Activated CD8-positive, alpha-beta T cell treated with anti-CD3 and anti-CD28 coated beads for 36 hours (primary cell): ENCODE results near the gene IL26. TPM values are rescaled to one million over a fixed set of nuclear protein-coding genes. Genes with fewer than 3 reads are reported as not detected.

ENCODE experiments used
- ATAC-seq: fragments of 200-7000 bp; cut with Tn5 transposase; one replicate; pipeline ENCODE4 v1.10.0; 2021; ENCODE audit warnings: mild to moderate bottlenecking, moderate library complexity
- CTCF ChIA-PET: fragments of 350-600 bp; sonication (Branson Sonifier 250); formaldehyde crosslinking; loops from one replicate; lab custom pipeline; 2021; ENCODE audit warnings: antibody characterized with exemption; lab: Charles Lee
- POLR2A ChIA-PET: fragments of 350-600 bp; sonication (Branson Sonifier 250); formaldehyde crosslinking; loops from one replicate; lab custom pipeline; 2021; ENCODE audit warnings: antibody characterized with exemption; lab: Charles Lee
- DNase-seq: peaks from one replicate; pipeline ENCODE4 v3.0.0-alpha.2; 2020
- H3K27ac Mint-ChIP-seq: one replicate; pipeline ENCODE4 v1.8.0; 2021; ENCODE audit warnings: mild to moderate bottlenecking, mixed read lengths
- H3K27me3 Mint-ChIP-seq: one replicate; pipeline ENCODE4 v1.8.0; 2021; ENCODE audit warnings: mixed read lengths
- H3K36me3 Mint-ChIP-seq: one replicate; pipeline ENCODE4 v1.8.0; 2021; ENCODE audit warnings: low read depth, mixed read lengths
- H3K4me1 Mint-ChIP-seq: one replicate; pipeline ENCODE4 v1.8.0; 2021; ENCODE audit warnings: low read depth, mixed read lengths
- H3K4me3 Mint-ChIP-seq: one replicate; pipeline ENCODE4 v1.8.0; 2021; ENCODE audit warnings: mild to moderate bottlenecking, moderate library complexity, mixed read lengths
- H3K9me3 Mint-ChIP-seq: one replicate; pipeline ENCODE4 v1.8.0; 2021; ENCODE audit warnings: mixed read lengths
- intact Hi-C: fragments of 100-400 bp; cut with micrococcal nuclease; formaldehyde crosslinking; loops from one replicate; pipeline ENCODE4 v1.10.0; 2022
- total RNA-seq, 2 experiments: library from RNA; stranded (reverse); gene quantifications; one replicate each; pipeline ENCODE4 v1.2.3, GENCODE V29; 2021
- TF ChIP-seq, protein P1 (sequence below): fragments of 200-600 bp; IDR thresholded peaks from one replicate; pipeline ENCODE4 v1.8.0; 2022; ENCODE audit warnings: antibody characterized with exemption, mild to moderate bottlenecking

IL26 gene, protein sequence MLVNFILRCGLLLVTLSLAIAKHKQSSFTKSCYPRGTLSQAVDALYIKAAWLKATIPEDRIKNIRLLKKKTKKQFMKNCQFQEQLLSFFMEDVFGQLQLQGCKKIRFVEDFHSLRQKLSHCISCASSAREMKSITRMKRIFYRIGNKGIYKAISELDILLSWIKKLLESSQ
- not detected for total RNA-seq

DNA sequence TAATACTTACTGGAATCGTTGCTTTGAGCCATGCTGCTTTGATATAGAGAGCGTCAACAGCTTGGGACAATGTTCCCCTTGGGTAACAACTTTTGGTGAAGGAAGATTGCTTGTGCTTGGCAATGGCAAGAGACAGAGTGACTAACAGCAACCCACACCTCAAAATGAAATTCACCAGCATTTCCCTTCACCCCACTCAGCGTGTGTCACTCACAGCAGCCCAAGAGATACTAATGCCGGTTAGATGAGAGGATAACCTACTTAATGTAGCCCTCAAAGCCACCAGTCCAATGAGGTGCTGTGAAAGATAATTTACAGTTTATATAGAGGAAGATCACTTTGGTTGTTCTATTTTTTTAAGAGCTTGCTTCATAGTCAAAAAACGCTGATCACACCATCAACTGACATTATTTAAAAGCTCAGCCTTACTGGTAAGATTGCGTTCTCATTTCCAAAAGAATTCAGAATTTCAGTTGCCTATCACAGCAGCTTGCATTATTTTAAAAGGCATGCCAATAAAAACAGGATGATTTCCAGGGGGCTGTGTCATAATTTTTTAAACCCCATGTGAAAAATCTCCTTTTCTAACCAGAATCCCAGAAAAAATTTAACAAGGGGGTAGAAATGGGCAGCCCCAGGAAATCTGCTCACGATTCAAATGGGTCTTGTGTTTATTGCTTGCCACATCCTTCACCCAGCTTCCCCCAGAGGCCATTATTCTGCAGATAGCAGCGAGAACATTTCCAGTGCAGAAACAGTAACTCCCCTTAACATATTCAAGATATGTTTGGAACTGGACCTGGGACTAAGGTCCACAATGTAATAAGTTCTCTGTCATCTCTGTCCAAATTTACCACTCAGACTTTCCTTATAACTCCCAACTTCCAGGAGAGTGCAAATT lies at the start of gene IL26:
Gene IL26 (minus strand): TSS at position 235 of the 901 bp plus-strand sequence. CDS start 54 bp downstream, at position 181.
- Mint-ChIP-seq H3K9me3 (no peaks in the 10 kb centered on the region), H3K27ac (no peak within 1 kb of the TSS), H3K4me1 (peaks cover 11% of the 10 kb centered on the region), H3K4me3 (no peak within 1 kb of the TSS), H3K27me3 (no peaks in the 10 kb centered on the region), H3K36me3 (no peaks in the 10 kb centered on the region)
- DNase-seq, result no peak
- TF ChIP-seq, protein P1, sequence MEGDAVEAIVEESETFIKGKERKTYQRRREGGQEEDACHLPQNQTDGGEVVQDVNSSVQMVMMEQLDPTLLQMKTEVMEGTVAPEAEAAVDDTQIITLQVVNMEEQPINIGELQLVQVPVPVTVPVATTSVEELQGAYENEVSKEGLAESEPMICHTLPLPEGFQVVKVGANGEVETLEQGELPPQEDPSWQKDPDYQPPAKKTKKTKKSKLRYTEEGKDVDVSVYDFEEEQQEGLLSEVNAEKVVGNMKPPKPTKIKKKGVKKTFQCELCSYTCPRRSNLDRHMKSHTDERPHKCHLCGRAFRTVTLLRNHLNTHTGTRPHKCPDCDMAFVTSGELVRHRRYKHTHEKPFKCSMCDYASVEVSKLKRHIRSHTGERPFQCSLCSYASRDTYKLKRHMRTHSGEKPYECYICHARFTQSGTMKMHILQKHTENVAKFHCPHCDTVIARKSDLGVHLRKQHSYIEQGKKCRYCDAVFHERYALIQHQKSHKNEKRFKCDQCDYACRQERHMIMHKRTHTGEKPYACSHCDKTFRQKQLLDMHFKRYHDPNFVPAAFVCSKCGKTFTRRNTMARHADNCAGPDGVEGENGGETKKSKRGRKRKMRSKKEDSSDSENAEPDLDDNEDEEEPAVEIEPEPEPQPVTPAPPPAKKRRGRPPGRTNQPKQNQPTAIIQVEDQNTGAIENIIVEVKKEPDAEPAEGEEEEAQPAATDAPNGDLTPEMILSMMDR, result no peak
- CTCF ChIA-PET, result interaction anchor here (0.7 to 6.1 kb wide), 4 partner anchors 12 to 185 kb away, joined by 3 to 146 read pairs (median 3); no protein-coding TSS in a partner anchor
- intact Hi-C loops, result no loop called here
- POLR2A ChIA-PET, result interaction anchor here (1.2 kb wide), 1 partner anchor 236 kb away, joined by 3 read pairs; no protein-coding TSS in a partner anchor
- ATAC-seq, result peak; percentile 42

DNA sequence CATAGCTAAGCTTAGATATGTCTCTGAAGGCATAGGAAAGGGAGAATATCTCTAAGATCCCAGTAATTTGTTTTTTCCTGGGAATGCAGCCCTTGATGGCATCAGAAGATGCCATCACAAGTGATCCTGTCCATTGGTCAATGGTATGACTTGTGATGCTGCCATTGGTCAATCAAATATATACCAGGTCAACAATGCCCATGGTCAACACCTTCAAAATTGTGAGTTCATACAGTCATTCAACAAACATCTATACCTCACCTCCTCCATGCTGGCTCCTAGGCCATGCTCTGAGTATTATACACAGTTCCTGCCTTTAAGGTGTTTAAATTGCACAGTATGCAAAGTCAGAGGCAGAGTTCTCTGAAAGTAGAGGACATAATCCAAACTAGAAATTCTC lies 47.1 kb upstream of the IL26 start:
- ChIA-PET CTCF (no interaction called here), POLR2A (interaction anchor here (1.5 kb wide), 1 partner anchor 153 kb away, joined by 4 read pairs; no protein-coding TSS in a partner anchor)
- DNase-seq (no peak), ATAC-seq (no peak)
- Mint-ChIP-seq H3K36me3 (no peaks in the 10 kb centered on the region), H3K9me3 (no peaks in the 10 kb centered on the region), H3K27ac (no peak overlapping the region), H3K4me1 (peaks cover 34% of the 10 kb centered on the region), H3K4me3 (no peak overlapping the region), H3K27me3 (peaks cover 13% of the 10 kb centered on the region)
- TF ChIP-seq, protein P1, result no peak
- intact Hi-C loops, result no loop called here

DNA sequence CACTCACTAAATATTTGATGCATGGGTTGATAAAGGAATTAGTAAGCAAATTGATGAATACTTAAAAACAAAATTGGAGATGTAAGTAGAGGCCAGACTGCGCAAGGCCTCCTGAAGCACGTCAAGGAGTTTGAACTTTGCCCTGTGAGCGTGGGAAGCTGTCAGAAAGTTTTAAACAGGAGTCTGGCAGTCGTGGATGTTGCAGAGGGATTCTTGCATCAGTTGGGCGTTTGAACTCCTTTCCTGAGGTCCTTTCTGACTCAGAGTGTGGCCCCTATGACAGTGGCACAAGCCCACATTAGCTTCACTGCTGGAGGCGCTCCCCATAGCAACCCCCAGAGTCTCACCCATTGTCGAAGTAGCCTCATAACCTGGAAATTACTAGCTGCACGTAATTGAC lies 45.7 kb upstream of the IL26 start:
- no peak for DNase-seq
- no peak for ATAC-seq
- intact Hi-C loops, result no loop called here
- no peak overlapping the region for H3K4me3 Mint-ChIP-seq
- peaks cover 28% of the 10 kb centered on the region for H3K4me1 Mint-ChIP-seq
- no peak overlapping the region for H3K27ac Mint-ChIP-seq
- ChIA-PET CTCF (no interaction called here), POLR2A (no interaction called here)
- no peaks in the 10 kb centered on the region for H3K36me3 Mint-ChIP-seq
- TF ChIP-seq, protein P1, result no peak
- peaks cover 13% of the 10 kb centered on the region for H3K27me3 Mint-ChIP-seq
- H3K9me3 Mint-ChIP-seq, result no peaks in the 10 kb centered on the region

DNA sequence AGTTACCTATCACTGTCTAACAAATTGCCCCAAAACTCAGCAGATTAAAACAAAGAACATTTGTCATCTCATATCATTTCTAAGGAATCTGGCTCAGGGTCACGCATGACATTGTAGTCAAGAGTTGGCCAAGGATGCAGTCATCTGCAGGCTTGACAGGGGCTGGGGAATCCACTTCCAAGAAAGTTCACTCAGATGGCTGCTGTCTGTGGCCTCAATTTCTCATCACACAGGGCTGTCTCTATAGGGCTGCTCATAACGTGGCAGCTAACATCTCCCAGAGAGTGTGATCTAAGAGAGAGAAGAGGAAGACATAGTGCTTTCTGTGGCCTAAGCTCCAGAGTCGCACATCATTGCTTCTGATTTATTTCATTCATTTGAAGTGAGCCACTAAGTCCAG lies 44.7 kb upstream of the IL26 start:
- H3K27ac Mint-ChIP-seq, result no peak overlapping the region
- H3K36me3 Mint-ChIP-seq, result no peaks in the 10 kb centered on the region
- CTCF ChIA-PET, result no interaction called here
- TF ChIP-seq, protein P1, result no peak
- peaks cover 14% of the 10 kb centered on the region for H3K27me3 Mint-ChIP-seq
- intact Hi-C loops, result no loop called here
- H3K4me3 Mint-ChIP-seq, result no peak overlapping the region
- ATAC-seq (no peak), DNase-seq (no peak)
- POLR2A ChIA-PET, result no interaction called here
- peaks cover 24% of the 10 kb centered on the region for H3K4me1 Mint-ChIP-seq
- H3K9me3 Mint-ChIP-seq, result no peaks in the 10 kb centered on the region

DNA sequence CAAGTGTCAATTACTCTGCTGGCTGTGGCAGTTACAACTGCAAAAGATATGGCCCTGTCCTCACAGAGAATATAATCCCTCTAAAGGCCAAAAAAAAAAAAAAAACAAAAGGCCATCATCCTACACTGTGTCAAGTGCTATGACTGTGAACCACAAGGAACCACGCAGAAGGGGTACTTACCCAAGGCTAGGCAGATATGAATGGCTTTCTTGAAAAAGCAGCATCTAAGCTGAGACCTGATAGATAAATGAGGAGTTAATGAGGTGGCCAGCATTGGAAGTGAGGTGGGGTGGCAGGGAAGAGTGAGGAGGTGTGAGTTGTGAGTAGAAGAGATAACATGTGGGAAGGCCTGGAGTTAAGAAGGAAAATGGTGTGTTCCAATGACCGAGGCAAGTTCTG lies 44.2 kb upstream of the IL26 start:
- no peaks in the 10 kb centered on the region for H3K9me3 Mint-ChIP-seq
- ChIA-PET CTCF (no interaction called here), POLR2A (no interaction called here)
- no peak overlapping the region for H3K27ac Mint-ChIP-seq
- peaks cover 28% of the 10 kb centered on the region for H3K4me1 Mint-ChIP-seq
- no peaks in the 10 kb centered on the region for H3K36me3 Mint-ChIP-seq
- H3K4me3 Mint-ChIP-seq, result no peak overlapping the region
- peak; percentile 50 for ATAC-seq
- peaks cover 15% of the 10 kb centered on the region for H3K27me3 Mint-ChIP-seq
- TF ChIP-seq, protein P1, result no peak
- peak; percentile 41 for DNase-seq
- intact Hi-C loops, result no loop called here
